CD4-positive, alpha-beta T cell (primary cell): Measurements from ENCODE around the gene DNMT1. TPM values are rescaled to one million over a fixed set of nuclear protein-coding genes. Genes with fewer than 3 reads are reported as not detected.
"Not testable (repeated sequence)": the region's sequence is repeated elsewhere in the genome, so short reads cannot be mapped to it uniquely, and the experiment has no call there.

ENCODE experiments used
- ATAC-seq: fragments of 200-7000 bp; cut with Tn5 transposase; one replicate; pipeline ENCODE4 v1.10.0; 2022; ENCODE audit warnings: mild to moderate bottlenecking; ENCODE audit not compliant: poor library complexity
- CTCF ChIA-PET: fragments of 350-600 bp; sonication (Branson Sonifier 250); formaldehyde crosslinking; loops from one replicate; lab custom pipeline; 2021; ENCODE audit warnings: antibody characterized with exemption, inconsistent platforms; lab: Charles Lee
- POLR2A ChIA-PET: fragments of 350-600 bp; sonication (Branson Sonifier 250); formaldehyde crosslinking; loops from one replicate; lab custom pipeline; 2021; ENCODE audit warnings: antibody characterized with exemption, inconsistent platforms; lab: Charles Lee
- DNase-seq, 14 experiments: peaks; one replicate each; pipeline ENCODE4 v3.0.0-alpha.2; 2013 to 2020; ENCODE audit warnings: mixed read lengths in 2 of 14
- H3K27ac ChIP-seq, 2 donors: one replicate each; pipeline versions ENCODE4 v1.5.1 to v1.7.0; 2013; ENCODE audit warnings: low read length in 2 of 2, low read depth in 1 of 2, mild to moderate bottlenecking in 1 of 2
- H3K27me3 ChIP-seq, 2 experiments: 1 replicate in 1 of 2; 2 replicates in 1 of 2; pipeline versions ENCODE4 v1.6.1 to v1.7.0; 2013; ENCODE audit warnings: low read length in 2 of 2, control low read depth in 1 of 2, mild to moderate bottlenecking in 1 of 2, moderate library complexity in 1 of 2; ENCODE audit not compliant: insufficient read depth in 2 of 2, control insufficient read depth in 1 of 2
- H3K36me3 ChIP-seq: one replicate; pipeline ENCODE4 v1.6.1; 2013; ENCODE audit warnings: low read length, control low read depth; ENCODE audit not compliant: insufficient read depth
- H3K4me1 ChIP-seq: one replicate; pipeline ENCODE4 v1.6.1; 2013; ENCODE audit warnings: low read length, control low read depth; ENCODE audit not compliant: insufficient read depth
- H3K4me3 ChIP-seq: one replicate; pipeline ENCODE4 v1.5.1; 2013; ENCODE audit warnings: mild to moderate bottlenecking, low read length, moderate library complexity
- H3K9me3 ChIP-seq, 2 experiments: 1 replicate in 1 of 2; 2 replicates in 1 of 2; pipeline versions ENCODE4 v1.6.1 to v1.7.0; 2013; ENCODE audit warnings: low read length in 2 of 2, mild to moderate bottlenecking in 2 of 2, control low read depth in 1 of 2, moderate library complexity in 1 of 2; ENCODE audit not compliant: control insufficient read depth in 1 of 2, insufficient read depth in 1 of 2
- H3K27ac Mint-ChIP-seq: one replicate; pipeline ENCODE4 v1.8.0; 2020; ENCODE audit warnings: mixed read lengths
- H3K27me3 Mint-ChIP-seq: one replicate; pipeline ENCODE4 v1.8.0; 2021; ENCODE audit warnings: mixed read lengths
- H3K36me3 Mint-ChIP-seq: one replicate; pipeline ENCODE4 v1.8.0; 2021; ENCODE audit warnings: low read depth, mixed read lengths
- H3K4me1 Mint-ChIP-seq: one replicate; pipeline ENCODE4 v1.8.0; 2021; ENCODE audit warnings: low read depth, mixed read lengths
- H3K4me3 Mint-ChIP-seq: one replicate; pipeline ENCODE4 v1.8.0; 2020; ENCODE audit warnings: mild to moderate bottlenecking, mixed read lengths
- H3K9me3 Mint-ChIP-seq: one replicate; pipeline ENCODE4 v1.8.0; 2020; ENCODE audit warnings: mixed read lengths
- intact Hi-C, 2 experiments: fragments of 100-400 bp; cut with DNase I in 1 of 2; cut with micrococcal nuclease in 1 of 2; formaldehyde crosslinking; loops; one replicate each; pipeline versions ENCODE4 v1.15.1 to v1.9.0; 2023 to 2025; cut with DNase I, micrococcal nuclease
- total RNA-seq, 174 experiments: library from RNA in 2 of 174; stranded (reverse) in 2 of 174; gene quantifications; one replicate each; pipeline ENCODE4 v1.2.3 and lab custom pipeline; 2021 to 2026
- TF ChIP-seq, protein P1 (sequence below): fragments of 200-600 bp; IDR thresholded peaks from one replicate; pipeline ENCODE4 v1.8.0; 2022; ENCODE audit warnings: antibody characterized with exemption, mild to moderate bottlenecking

The DNMT1 gene
- total RNA-seq, 2 experiments from 2014 or later, result 159 to 160 TPM

GRCh38 chr19:10238172-10238783 is 43.5 kb upstream of the DNMT1 start:
- intact Hi-C loops, result no loop called here
- Mint-ChIP-seq H3K4me3 (no peak overlapping the region), H3K4me1 (peaks cover 18% of the 10 kb centered on the region), H3K9me3 (no peaks in the 10 kb centered on the region), H3K36me3 (no peaks in the 10 kb centered on the region), H3K27ac (peak overlapping the region; percentile 56), H3K27me3 (no peaks in the 10 kb centered on the region)
- peaks cover 29% of the 10 kb centered on the region for H3K4me1 ChIP-seq
- CTCF ChIA-PET, result interaction anchor here (1.3 kb wide), 1 partner anchor 12 kb away, joined by 4 read pairs; no protein-coding TSS in a partner anchor
- H3K27ac ChIP-seq, result no peak overlapping the region
- no peak for DNase-seq
- no peak overlapping the region for H3K4me3 ChIP-seq
- H3K9me3 ChIP-seq, result no peaks in the 10 kb centered on the region
- TF ChIP-seq, protein P1, sequence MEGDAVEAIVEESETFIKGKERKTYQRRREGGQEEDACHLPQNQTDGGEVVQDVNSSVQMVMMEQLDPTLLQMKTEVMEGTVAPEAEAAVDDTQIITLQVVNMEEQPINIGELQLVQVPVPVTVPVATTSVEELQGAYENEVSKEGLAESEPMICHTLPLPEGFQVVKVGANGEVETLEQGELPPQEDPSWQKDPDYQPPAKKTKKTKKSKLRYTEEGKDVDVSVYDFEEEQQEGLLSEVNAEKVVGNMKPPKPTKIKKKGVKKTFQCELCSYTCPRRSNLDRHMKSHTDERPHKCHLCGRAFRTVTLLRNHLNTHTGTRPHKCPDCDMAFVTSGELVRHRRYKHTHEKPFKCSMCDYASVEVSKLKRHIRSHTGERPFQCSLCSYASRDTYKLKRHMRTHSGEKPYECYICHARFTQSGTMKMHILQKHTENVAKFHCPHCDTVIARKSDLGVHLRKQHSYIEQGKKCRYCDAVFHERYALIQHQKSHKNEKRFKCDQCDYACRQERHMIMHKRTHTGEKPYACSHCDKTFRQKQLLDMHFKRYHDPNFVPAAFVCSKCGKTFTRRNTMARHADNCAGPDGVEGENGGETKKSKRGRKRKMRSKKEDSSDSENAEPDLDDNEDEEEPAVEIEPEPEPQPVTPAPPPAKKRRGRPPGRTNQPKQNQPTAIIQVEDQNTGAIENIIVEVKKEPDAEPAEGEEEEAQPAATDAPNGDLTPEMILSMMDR, result no peak
- POLR2A ChIA-PET, result no interaction called here
- H3K27me3 ChIP-seq, result no peaks in the 10 kb centered on the region
- ATAC-seq, result no peak
- no peaks in the 10 kb centered on the region for H3K36me3 ChIP-seq

GRCh38 chr19:10237702-10238101 is 42.9 kb upstream of the DNMT1 start:
- ATAC-seq, result no peak

DNA sequence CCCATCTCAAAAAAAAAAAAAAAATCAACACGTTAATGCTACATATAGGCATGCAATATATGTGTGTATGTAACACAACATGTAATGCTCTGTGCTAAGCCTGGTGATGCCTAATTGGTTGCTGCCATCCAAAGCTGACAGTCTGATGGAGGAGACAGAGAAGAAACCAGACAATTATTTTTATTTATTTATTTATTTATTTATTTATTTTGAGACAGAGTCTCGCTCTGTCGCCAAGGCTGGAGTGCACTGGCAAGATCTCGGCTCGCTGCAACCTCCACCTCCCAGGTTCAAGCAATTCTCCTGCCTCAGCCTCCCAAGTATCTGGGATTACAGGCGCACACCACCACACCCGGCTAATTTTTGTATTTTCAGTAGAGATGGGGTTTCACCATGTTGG is 40.7 kb upstream of the DNMT1 start:
- CTCF ChIA-PET, result interaction anchor here (1.2 to 2.3 kb wide), 3 partner anchors 15 to 181 kb away, joined by 3 to 26 read pairs (median 3); no protein-coding TSS in a partner anchor
- H3K9me3 ChIP-seq, intact Hi-C loops, H3K4me3 ChIP-seq, DNase-seq, H3K9me3 Mint-ChIP-seq, H3K36me3 ChIP-seq, ATAC-seq, H3K27me3 ChIP-seq, H3K27me3 Mint-ChIP-seq, H3K36me3 Mint-ChIP-seq: not testable (repeated sequence)
- POLR2A ChIA-PET, result interaction anchor here (0.6 to 2.3 kb wide), 10 partner anchors 12 to 301 kb away, joined by 3 to 9 read pairs (median 4); partner anchors contain the start of genes ICAM4 and MRPL4
- peaks cover 41% of the 10 kb centered on the region for H3K4me1 ChIP-seq
- H3K4me1 Mint-ChIP-seq, result peaks cover 22% of the 10 kb centered on the region
- H3K27ac Mint-ChIP-seq, result peak overlapping the region; percentile 96
- H3K27ac ChIP-seq, result peak overlapping the region; percentile 89 to 93
- H3K4me3 Mint-ChIP-seq, result peak overlapping the region; percentile 40

More at GRCh38 chr19:10237702-10238101, 42.9 kb upstream of the DNMT1 start:
- H3K4me1 Mint-ChIP-seq, result peaks cover 18% of the 10 kb centered on the region
- CTCF ChIA-PET, result interaction anchor here (1.3 to 2.3 kb wide), 2 partner anchors 12 to 13 kb away, joined by 4 to 26 read pairs; no protein-coding TSS in a partner anchor
- H3K4me1 ChIP-seq, result peaks cover 29% of the 10 kb centered on the region
- no peaks in the 10 kb centered on the region for H3K9me3 Mint-ChIP-seq
- H3K9me3 ChIP-seq, result no peaks in the 10 kb centered on the region
- no peaks in the 10 kb centered on the region for H3K36me3 ChIP-seq
- no peak overlapping the region for H3K4me3 ChIP-seq
- H3K27ac Mint-ChIP-seq, result peak overlapping the region; percentile 56
- no peaks in the 10 kb centered on the region for H3K36me3 Mint-ChIP-seq
- DNase-seq, result no peak
- intact Hi-C loops, result no loop called here
- no peak overlapping the region for H3K4me3 Mint-ChIP-seq
- POLR2A ChIA-PET, result no interaction called here
- no peaks in the 10 kb centered on the region for H3K27me3 Mint-ChIP-seq
- no peak overlapping the region for H3K27ac ChIP-seq
- TF ChIP-seq, protein P1, result no peak
- H3K27me3 ChIP-seq, result no peaks in the 10 kb centered on the region
